ENCODE data around the gene EDA.

- TF ChIP-seq CTCF (IDR thresholded peaks at IDR 0.05) (no peak), POLR2A (IDR thresholded peaks at IDR 0.05) (no peak)
Measured at GRCh38 chrX:69932323-69932722, 316.4 kb downstream of the EDA start.

Measured in uterus (tissue), 2 donors.